ENCODE results near the gene SLC23A2.

SLC23A2 gene

GRCh38 chr20:4932061-4932460 lies 69.2 kb downstream of the SLC23A2 start:
- Mint-ChIP-seq H3K9me3 (no peaks in the 10 kb centered on the region), H3K36me3 (ENCODE audit: low read depth) (no peaks in the 10 kb centered on the region), H3K4me1 (peaks cover 6% of the 10 kb centered on the region), H3K27ac (no peak overlapping the region), H3K27me3 (ENCODE audit: low read depth) (no peaks in the 10 kb centered on the region), H3K4me3 (no peak overlapping the region)
- TF ChIP-seq, protein P1, sequence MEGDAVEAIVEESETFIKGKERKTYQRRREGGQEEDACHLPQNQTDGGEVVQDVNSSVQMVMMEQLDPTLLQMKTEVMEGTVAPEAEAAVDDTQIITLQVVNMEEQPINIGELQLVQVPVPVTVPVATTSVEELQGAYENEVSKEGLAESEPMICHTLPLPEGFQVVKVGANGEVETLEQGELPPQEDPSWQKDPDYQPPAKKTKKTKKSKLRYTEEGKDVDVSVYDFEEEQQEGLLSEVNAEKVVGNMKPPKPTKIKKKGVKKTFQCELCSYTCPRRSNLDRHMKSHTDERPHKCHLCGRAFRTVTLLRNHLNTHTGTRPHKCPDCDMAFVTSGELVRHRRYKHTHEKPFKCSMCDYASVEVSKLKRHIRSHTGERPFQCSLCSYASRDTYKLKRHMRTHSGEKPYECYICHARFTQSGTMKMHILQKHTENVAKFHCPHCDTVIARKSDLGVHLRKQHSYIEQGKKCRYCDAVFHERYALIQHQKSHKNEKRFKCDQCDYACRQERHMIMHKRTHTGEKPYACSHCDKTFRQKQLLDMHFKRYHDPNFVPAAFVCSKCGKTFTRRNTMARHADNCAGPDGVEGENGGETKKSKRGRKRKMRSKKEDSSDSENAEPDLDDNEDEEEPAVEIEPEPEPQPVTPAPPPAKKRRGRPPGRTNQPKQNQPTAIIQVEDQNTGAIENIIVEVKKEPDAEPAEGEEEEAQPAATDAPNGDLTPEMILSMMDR (IDR thresholded peaks at IDR 0.05; ENCODE audit: unreplicated experiment in 3 of 3): no peak

DNA sequence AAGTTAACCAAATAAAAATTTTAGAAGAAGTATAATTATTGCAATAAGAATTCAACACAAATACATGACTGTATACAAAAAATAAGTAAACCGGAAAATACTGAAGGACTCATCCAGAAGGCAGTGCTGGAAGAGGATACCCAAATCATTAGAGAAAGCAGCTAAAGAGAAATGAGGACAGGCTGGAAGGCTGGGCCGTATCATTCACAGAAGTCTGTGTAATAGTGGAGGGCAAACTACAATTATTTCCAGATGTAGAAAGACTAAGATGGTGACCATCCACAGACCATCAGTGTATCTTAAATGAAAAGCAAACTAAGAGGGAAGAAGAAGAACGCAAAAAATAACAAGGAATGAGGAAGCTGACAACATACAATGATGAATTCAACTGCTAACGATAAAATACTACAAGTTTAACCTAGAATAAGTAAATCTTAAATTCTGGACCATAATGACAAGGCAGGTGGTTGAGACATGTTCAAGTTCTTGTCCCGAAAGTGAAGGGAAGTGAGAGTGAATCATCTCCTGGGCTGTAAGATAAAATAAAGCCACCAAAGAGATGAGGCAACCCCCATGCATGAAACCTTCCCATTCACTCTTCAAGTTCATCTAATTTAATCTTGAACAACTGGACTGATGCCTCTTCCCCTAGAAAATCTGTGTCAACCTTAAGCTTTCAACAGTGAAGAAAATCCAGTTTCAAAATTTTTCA lies 71.5 kb downstream of the SLC23A2 start:
- TF ChIP-seq, protein P1 (IDR thresholded peaks at IDR 0.05; ENCODE audit: unreplicated experiment in 3 of 3): no peak
- Mint-ChIP-seq H3K36me3 (ENCODE audit: low read depth) (no peaks in the 10 kb centered on the region), H3K4me3 (no peak overlapping the region), H3K9me3 (no peaks in the 10 kb centered on the region), H3K4me1 (peaks cover 18% of the 10 kb centered on the region), H3K27ac (no peak overlapping the region), H3K27me3 (ENCODE audit: low read depth) (no peaks in the 10 kb centered on the region)

DNA sequence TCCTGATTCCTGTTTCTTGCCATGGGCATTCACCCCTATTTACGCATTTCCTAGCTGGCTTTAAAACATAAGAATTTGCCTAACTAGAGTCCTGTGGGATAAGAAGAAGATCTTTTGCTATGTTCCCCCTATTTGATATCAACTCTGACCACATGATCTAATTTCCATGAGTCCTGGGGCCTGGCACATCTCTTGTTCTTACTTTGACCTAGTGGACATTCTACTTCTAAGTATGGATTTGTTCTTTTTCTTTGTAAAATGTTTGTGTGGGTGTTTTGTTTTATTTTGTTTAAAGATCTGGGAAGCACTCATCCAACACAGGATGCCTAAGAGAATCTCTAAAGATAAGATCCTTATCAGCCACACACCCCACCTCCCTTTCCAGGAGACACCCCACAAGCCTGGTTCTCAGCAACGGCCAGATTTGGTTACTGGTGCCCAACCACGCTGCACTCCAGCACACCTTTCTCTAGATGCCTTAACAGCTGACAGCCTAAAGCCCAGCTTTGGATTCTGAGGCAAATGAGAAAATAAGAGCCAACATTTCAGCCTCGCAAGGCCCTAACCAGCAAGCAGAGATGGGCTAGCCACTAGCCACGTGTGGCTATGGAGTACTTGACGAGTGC lies 74.7 kb downstream of the SLC23A2 start:
- Mint-ChIP-seq H3K4me1 (peaks cover 35% of the 10 kb centered on the region), H3K27ac (peak overlapping the region in 2 of 3 experiments; percentile 26 to 74), H3K4me3 (no peak overlapping the region), H3K36me3 (ENCODE audit: low read depth) (no peaks in the 10 kb centered on the region), H3K27me3 (ENCODE audit: low read depth) (no peaks in the 10 kb centered on the region), H3K9me3 (no peaks in the 10 kb centered on the region)
- TF ChIP-seq, protein P1 (IDR thresholded peaks at IDR 0.05; ENCODE audit: unreplicated experiment in 3 of 3): no peak

GRCh38 chr20:4925842-4926530 lies 75.3 kb downstream of the SLC23A2 start:
- peaks cover 36% of the 10 kb centered on the region for H3K4me1 Mint-ChIP-seq
- no peaks in the 10 kb centered on the region for H3K9me3 Mint-ChIP-seq
- H3K36me3 Mint-ChIP-seq (ENCODE audit: low read depth): no peaks in the 10 kb centered on the region
- TF ChIP-seq, protein P1 (IDR thresholded peaks at IDR 0.05; ENCODE audit: unreplicated experiment in 3 of 3): no peak
- H3K27me3 Mint-ChIP-seq (ENCODE audit: low read depth): no peaks in the 10 kb centered on the region
- H3K4me3 Mint-ChIP-seq: no peak overlapping the region
- H3K27ac Mint-ChIP-seq: peak overlapping the region in 2 of 3 experiments; percentile 26 to 74

GRCh38 chr20:4924446-4924845 lies 76.9 kb downstream of the SLC23A2 start:
- TF ChIP-seq, protein P1 (IDR thresholded peaks at IDR 0.05; ENCODE audit: unreplicated experiment in 3 of 3): no peak
- no peaks in the 10 kb centered on the region for H3K36me3 Mint-ChIP-seq (ENCODE audit: low read depth)
- H3K4me3 Mint-ChIP-seq: no peak overlapping the region
- peaks cover 40% of the 10 kb centered on the region for H3K4me1 Mint-ChIP-seq
- H3K27ac Mint-ChIP-seq: peak overlapping the region in 1 of 3 experiments; percentile 61
- no peaks in the 10 kb centered on the region for H3K27me3 Mint-ChIP-seq (ENCODE audit: low read depth)
- H3K9me3 Mint-ChIP-seq: no peaks in the 10 kb centered on the region
